Mesodermal cell (in vitro differentiated cells): ENCODE data around the gene SLC48A1.
"Not testable (repeated sequence)": the region's sequence is repeated elsewhere in the genome, so short reads cannot be mapped to it uniquely, and the experiment has no call there.

ENCODE experiments used
- H3K27ac ChIP-seq: 2 replicates; pipeline ENCODE4 v1.7.0; 2013; ENCODE audit warnings: mild to moderate bottlenecking, low read depth, low read length, moderate library complexity; ENCODE audit not compliant: severe bottlenecking
- H3K36me3 ChIP-seq: 2 replicates; pipeline ENCODE4 v1.7.1; 2013; ENCODE audit warnings: mild to moderate bottlenecking, low read length, moderate library complexity; ENCODE audit not compliant: control insufficient read depth, insufficient read depth
- H3K4me1 ChIP-seq: one replicate; pipeline ENCODE4 v1.7.1; 2013; ENCODE audit warnings: mild to moderate bottlenecking, low read length; ENCODE audit not compliant: insufficient read depth, control insufficient read depth, poor library complexity, severe bottlenecking
- H3K4me3 ChIP-seq: 2 replicates; pipeline ENCODE4 v1.7.0; 2013; ENCODE audit warnings: low read length, control low read depth, mild to moderate bottlenecking; ENCODE audit not compliant: insufficient read depth, poor library complexity, severe bottlenecking; ENCODE audit errors: extremely low read depth
- H3K9me3 ChIP-seq: 2 replicates; pipeline ENCODE4 v1.7.1; 2013; ENCODE audit warnings: mild to moderate bottlenecking, low read length, moderate library complexity; ENCODE audit not compliant: control insufficient read depth
- WGBS, 2 experiments: methylation state at CpG; one replicate each; pipeline ENCODE4 v1.1.5; 2013; ENCODE audit warnings: missing lambda C conversion rate in 2 of 2; ENCODE audit not compliant: insufficient coverage in 2 of 2; 5-methylcytosine and 5-hydroxymethylcytosine counted together

The SLC48A1 gene

DNA sequence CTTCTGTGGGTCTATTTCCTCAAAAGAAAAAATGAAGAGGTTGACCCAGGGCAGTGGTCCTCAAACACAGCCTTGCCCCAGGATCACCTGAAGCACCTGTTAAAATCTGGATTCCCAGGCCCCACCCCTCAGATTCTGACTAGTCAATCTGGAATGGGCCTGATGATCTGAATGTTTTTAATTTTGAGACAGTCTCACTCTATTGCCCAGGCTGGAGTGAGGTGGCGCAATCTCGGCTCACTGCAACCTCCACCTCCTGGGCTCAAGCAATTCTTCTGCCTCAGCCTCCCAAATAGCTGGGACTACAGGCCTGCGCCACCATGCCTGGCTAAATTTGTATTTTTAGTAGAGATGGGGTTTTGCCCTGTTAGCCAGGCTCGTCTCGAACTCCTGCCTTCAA lies 42.4 kb downstream of the SLC48A1 start:
- Histone ChIP-seq H3K36me3 (peaks cover 36% of the 10 kb centered on the region), H3K4me1 (peaks cover 76% of the 10 kb centered on the region)
- WGBS, 2 experiments: 89% methylated on average over 3 of the region's 5 CpGs; no CpG with 5 or more reads in 1 of the 2 experiments
- H3K4me3 ChIP-seq, H3K9me3 ChIP-seq, H3K27ac ChIP-seq: not testable (repeated sequence)

DNA sequence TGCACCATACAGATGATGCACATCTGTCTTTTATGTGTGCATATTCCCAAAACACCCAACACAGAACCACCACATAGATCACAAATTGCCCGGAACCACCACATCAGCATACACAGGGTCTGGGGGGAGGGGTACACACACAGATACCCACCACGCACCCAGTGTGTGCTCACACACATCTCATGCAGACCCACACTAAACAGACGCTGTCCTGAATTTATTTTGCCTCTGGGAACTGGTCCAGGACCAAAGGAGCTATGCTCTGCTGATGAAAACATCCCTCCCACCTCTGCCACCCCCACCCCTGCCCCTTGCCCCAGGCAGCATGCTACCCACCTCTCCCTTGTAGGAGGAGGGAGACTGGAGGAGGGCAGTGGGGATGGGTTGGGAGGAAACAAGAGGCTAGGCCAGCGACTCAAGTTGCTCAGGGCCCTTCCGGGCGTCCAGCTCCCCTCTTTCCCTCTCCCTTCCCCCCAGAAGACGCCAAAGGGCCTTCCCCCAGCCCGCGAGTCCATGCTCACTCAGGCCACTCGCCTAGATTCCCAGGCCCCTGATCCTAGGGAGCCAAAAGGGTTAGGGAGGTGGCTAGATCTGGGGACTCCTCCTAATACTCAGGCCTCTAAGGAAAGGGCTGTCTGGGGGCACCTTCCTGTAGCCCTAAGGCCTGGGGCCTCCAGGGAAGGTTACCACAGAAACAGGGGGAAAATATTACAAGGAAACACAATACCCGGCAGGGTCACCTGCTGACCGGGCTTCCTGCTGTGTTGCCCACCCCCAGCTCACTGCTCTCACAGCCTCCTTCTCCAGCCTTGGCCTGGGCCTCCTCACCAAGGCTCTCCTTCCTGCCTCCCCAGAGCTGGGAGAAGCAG lies 43.6 kb downstream of the SLC48A1 start:
- peaks cover 36% of the 10 kb centered on the region for H3K36me3 ChIP-seq
- 53 to 68% methylated on average over 5 to 6 of the region's 12 CpGs for WGBS, 2 experiments
- H3K27ac ChIP-seq: peak overlapping the region; percentile 73
- peak overlapping the region; percentile 69 for H3K4me3 ChIP-seq
- peaks cover 73% of the 10 kb centered on the region for H3K4me1 ChIP-seq
- H3K9me3 ChIP-seq: no peaks in the 10 kb centered on the region

GRCh38 chr12:47817272-47818006 lies 44.4 kb downstream of the SLC48A1 start:
- H3K36me3 ChIP-seq: peaks cover 36% of the 10 kb centered on the region
- peaks cover 73% of the 10 kb centered on the region for H3K4me1 ChIP-seq
- H3K27ac ChIP-seq: peak overlapping the region; percentile 73
- no peaks in the 10 kb centered on the region for H3K9me3 ChIP-seq
- 22 to 100% methylated on average over 1 to 3 of the region's 7 CpGs for WGBS, 2 experiments
- peak overlapping the region; percentile 69 for H3K4me3 ChIP-seq

DNA sequence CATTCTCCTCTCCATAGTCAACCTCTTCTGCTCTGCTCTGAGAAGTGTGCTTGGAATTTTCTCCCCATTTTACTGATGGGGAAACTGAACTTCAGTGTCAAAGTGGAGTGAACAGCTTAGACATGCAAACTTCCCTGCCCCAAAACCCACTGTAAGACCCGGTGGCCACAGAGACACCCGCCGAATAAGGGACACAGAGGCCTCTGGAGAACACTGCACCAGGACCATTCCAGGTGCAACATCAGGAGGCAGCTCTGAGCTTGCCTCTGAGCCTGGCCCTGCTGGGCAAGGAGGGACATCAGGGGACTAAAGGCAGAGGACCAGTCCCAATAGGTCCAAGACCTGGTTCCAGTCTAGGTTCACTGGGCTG lies 45.0 kb downstream of the SLC48A1 start:
- Histone ChIP-seq H3K36me3 (peaks cover 36% of the 10 kb centered on the region), H3K4me1 (peaks cover 76% of the 10 kb centered on the region), H3K27ac (peak overlapping the region; percentile 73), H3K9me3 (no peaks in the 10 kb centered on the region), H3K4me3 (peak overlapping the region; percentile 69)
- 90% methylated on average over 2 to 3 of the region's 3 CpGs for WGBS, 2 experiments

DNA sequence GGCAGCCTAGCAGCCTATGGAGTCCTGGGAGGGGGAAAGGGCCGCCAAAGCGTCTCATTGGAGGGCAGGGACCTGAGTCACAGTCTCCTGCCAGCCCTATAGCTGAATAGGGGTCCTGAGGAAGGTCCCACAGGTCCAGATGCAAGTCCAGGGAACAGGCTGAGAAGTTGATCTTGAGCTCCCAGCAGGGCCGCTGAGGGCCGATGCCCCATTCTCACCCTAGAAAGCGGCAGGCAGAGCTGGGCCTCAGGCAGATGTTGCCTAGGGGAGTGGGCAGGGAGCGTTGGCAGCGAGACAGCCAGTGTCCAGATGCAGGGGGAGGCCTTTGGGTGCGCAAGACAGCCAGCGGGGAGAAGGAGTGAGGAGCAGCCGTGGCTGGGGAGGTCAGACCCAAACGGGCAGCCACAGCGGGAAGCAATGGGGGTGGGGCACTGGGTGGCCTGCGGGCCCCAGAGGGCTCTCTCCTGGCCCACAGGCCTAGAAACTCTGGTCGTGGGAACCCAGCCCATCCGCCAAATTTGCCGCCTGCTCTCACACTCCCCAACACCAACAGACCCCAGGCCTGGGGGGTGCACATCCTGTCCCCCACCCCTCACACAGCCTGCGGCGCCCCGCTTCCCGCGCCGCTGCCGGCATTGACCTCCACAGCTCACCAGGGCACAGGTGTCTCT lies 45.6 kb downstream of the SLC48A1 start:
- 23 to 26% methylated on average over 20 of the region's 23 CpGs for WGBS, 2 experiments
- Histone ChIP-seq H3K4me3 (peak overlapping the region; percentile 69), H3K9me3 (no peaks in the 10 kb centered on the region), H3K36me3 (peaks cover 36% of the 10 kb centered on the region), H3K4me1 (peaks cover 71% of the 10 kb centered on the region), H3K27ac (peak overlapping the region; percentile 62)

- peak overlapping the region; percentile 99 for H3K27ac ChIP-seq
- peaks cover 71% of the 10 kb centered on the region for H3K4me1 ChIP-seq
- H3K4me3 ChIP-seq: peak overlapping the region; percentile 69
- no peaks in the 10 kb centered on the region for H3K9me3 ChIP-seq
- WGBS, 2 experiments: 0 to 1% methylated on average over 28 to 52 of the region's 77 CpGs
- H3K36me3 ChIP-seq: peaks cover 33% of the 10 kb centered on the region
Observed at GRCh38 chr12:47819138-47819895, 46.3 kb downstream of the SLC48A1 start.

DNA sequence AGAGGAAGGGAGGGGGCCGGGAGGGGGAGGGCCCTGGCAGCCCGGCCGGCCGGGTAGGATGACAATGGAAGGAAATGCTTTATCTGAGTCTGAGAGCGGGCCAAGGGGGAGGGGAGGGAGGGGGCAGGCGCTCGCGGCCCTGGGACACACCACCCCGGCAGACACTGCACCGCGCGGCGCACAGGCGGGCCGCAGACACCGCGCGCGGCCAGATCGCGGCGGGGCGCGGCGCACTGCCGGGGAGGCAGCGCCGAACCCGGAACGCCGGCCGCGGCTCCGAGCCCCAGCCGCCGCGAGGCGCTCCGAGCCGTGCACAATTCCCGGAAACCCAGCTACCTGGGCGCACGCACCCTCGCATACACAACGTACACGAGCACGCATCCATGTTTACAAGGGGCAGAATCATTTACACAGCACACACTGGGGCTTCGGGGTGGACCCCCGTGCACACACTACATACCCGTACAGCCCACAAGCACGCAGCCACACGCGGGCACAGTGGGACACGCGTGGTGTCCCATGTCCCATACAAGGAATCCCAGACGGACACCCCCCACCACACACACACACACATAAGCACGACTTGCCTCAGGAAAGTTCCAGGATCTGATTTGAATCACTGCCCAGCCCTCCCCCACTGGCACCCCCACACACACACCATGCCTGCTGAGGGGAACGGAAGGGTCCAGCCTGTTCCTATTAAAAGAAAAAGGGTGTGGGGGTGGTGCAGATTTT lies 47.0 kb downstream of the SLC48A1 start, which contains the start of gene HDAC7:
HDAC7 (minus strand) TSS at position 8 of the 735 bp plus-strand sequence. CDS start 118 bp downstream, outside the sequence.
- peak within 1 kb of the TSS; percentile 69 for H3K4me3 ChIP-seq
- 0 to 2% methylated on average over 29 to 40 of the region's 58 CpGs for WGBS, 2 experiments
- peaks cover 26% of the 10 kb centered on the region for H3K36me3 ChIP-seq
- peaks cover 69% of the 10 kb centered on the region for H3K4me1 ChIP-seq
- H3K9me3 ChIP-seq: no peaks in the 10 kb centered on the region
- H3K27ac ChIP-seq: peak within 1 kb of the TSS; percentile 99

DNA sequence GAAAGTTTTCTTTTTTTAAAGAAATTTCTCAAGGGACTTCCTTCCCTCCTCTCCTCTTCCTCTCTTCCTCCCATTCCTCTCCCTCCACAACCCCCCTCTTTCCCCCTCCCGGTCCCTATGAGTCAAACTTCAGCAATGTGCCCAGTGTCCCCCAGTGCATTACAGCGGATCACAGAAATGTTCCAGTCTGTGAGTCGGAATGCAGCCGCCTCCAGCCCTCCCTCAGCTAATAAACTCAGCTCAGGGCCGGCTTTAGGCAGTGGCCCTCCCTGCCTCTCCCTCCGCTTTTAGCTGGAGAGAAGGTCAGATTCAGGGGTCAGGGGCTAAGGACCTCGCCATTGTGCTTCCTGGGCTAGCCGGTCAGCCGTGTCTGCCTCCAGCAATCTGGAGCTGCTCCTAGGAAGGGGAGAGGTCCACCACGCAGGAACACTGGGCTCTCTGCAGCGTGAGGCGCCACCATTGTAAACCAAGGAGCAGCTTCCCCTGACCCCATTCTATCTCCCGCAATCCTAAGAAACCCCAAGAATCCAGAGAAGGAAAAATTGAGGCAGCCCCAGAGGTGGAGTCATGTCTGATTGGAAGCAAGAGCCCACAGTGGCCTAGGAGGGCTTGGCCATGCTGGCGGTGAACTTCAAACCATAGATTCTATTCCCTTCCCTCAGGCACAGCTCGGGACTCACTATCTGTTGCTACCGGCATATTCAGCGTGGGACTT lies 47.8 kb downstream of the SLC48A1 start:
- H3K9me3 ChIP-seq: no peaks in the 10 kb centered on the region
- H3K36me3 ChIP-seq: peaks cover 21% of the 10 kb centered on the region
- peak overlapping the region; percentile 69 for H3K4me3 ChIP-seq
- peaks cover 72% of the 10 kb centered on the region for H3K4me1 ChIP-seq
- 26 to 28% methylated on average over 11 of the region's 17 CpGs for WGBS, 2 experiments
- peak overlapping the region; percentile 99 for H3K27ac ChIP-seq

GRCh38 chr12:47821346-47821706 lies 48.3 kb downstream of the SLC48A1 start:
- Histone ChIP-seq H3K9me3 (no peaks in the 10 kb centered on the region), H3K36me3 (peaks cover 15% of the 10 kb centered on the region), H3K27ac (peak overlapping the region; percentile 99), H3K4me1 (peaks cover 68% of the 10 kb centered on the region), H3K4me3 (no peak overlapping the region)
- 87 to 94% methylated on average over 3 to 4 of the region's 4 CpGs for WGBS, 2 experiments
